Measurements from ENCODE around the gene DUSP9.

DNA sequence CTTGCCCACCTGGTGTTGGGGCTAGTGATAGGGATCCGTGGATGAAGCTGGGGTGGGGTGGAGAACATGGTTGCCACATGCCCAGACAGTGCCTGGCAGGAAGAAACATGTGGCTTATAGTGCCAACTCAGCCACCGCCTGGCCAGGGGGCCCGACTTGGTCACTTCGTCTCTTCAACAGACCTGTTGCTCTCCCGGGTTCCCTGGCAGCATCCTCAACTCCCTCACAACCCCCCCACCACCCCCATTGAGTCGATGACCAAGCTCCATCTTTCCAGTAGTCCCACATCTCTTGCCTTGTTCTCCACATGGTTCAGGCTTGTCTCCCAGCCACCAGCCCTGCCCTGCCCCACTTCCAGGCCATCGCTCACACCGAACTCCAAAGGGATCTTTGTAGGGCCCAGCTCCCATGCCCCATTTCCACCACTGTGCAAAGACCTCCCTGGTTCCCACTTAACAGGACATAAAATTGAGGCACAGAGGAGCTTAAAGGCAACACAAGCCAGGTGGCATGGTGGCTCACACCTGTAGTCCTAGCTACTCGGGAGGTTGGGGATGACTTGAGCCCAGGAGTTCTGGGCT lies 18.8 kb downstream of the DUSP9 start:
- TF ChIP-seq, protein P1, sequence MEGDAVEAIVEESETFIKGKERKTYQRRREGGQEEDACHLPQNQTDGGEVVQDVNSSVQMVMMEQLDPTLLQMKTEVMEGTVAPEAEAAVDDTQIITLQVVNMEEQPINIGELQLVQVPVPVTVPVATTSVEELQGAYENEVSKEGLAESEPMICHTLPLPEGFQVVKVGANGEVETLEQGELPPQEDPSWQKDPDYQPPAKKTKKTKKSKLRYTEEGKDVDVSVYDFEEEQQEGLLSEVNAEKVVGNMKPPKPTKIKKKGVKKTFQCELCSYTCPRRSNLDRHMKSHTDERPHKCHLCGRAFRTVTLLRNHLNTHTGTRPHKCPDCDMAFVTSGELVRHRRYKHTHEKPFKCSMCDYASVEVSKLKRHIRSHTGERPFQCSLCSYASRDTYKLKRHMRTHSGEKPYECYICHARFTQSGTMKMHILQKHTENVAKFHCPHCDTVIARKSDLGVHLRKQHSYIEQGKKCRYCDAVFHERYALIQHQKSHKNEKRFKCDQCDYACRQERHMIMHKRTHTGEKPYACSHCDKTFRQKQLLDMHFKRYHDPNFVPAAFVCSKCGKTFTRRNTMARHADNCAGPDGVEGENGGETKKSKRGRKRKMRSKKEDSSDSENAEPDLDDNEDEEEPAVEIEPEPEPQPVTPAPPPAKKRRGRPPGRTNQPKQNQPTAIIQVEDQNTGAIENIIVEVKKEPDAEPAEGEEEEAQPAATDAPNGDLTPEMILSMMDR (IDR thresholded peaks at IDR 0.05; ENCODE audit: poor library complexity) = no peak
- TF ChIP-seq EZH2phosphoT487 (IDR thresholded peaks at IDR 0.05; ENCODE audit: low read depth, severe bottlenecking, unreplicated experiment) = no peak
